HEK293 (cell line): ENCODE results near the gene ASIC1.

Source experiments
- CTCF ChIA-PET: fragments of 350-600 bp; formaldehyde crosslinking; extraction: SDS; loops from one replicate; lab custom pipeline; 2021; ENCODE audit warnings: antibody characterized with exemption; lab: Yijun Ruan, JAX
- POLR2A ChIA-PET: fragments of 300-600 bp; formaldehyde crosslinking; extraction: SDS; loops from one replicate; lab custom pipeline; 2020; ENCODE audit warnings: antibody characterized with exemption, inconsistent platforms; lab: Yijun Ruan, JAX
- H3K27ac ChIP-seq: fragments of 200-500 bp; sonication (Bioruptor generic); 2 replicates; pipeline ENCODE4 v1.5.1; 2014; ENCODE audit warnings: low read depth, low read length, control low read depth, inconsistent platforms; ENCODE audit errors: extremely low read depth
- H3K36me3 ChIP-seq, 2 experiments: fragments of 200-500 bp in 1 of 2; sonication (Bioruptor generic) in 1 of 2; 1 replicate in 1 of 2; 2 replicates in 1 of 2; pipeline ENCODE4 v1.5.1; 2014 to 2017; ENCODE audit warnings: inconsistent platforms in 2 of 2, low read length in 2 of 2; ENCODE audit not compliant: control insufficient read depth in 2 of 2, insufficient read depth in 1 of 2
- H3K4me1 ChIP-seq: fragments of 200-500 bp; sonication (Bioruptor generic); 2 replicates; pipeline ENCODE4 v1.5.1; 2014; ENCODE audit warnings: mild to moderate bottlenecking, low read length, inconsistent platforms; ENCODE audit not compliant: control insufficient read depth, insufficient read depth
- H3K4me3 ChIP-seq: 2 replicates; pipeline ENCODE4 v1.5.1; 2011; ENCODE audit warnings: low read depth, mild to moderate bottlenecking, control low read depth, low read length, moderate library complexity
- H3K9me3 ChIP-seq: fragments of 200-500 bp; sonication (Bioruptor generic); 2 replicates; pipeline ENCODE4 v1.5.1; 2014; ENCODE audit warnings: low read depth, low read length, inconsistent platforms; ENCODE audit not compliant: control insufficient read depth, insufficient read depth
- HOXA7 ChIP-seq: sonication (generic); formaldehyde crosslinking; IDR thresholded peaks from 2 replicates; pipeline ENCODE4 v1.8.1; 2022; ENCODE audit warnings: missing genetic modification reagents, borderline replicate concordance
- IKZF3 ChIP-seq: fragments of 450-650 bp; IDR thresholded peaks from 2 replicates; pipeline ENCODE4 v1.5.0; 2018; ENCODE audit warnings: missing biosample characterization, mild to moderate bottlenecking, missing genetic modification characterization, moderate library complexity
- KLF8 ChIP-seq: fragments of 450-650 bp; formaldehyde crosslinking; IDR thresholded peaks from 2 replicates; pipeline ENCODE4 v1.5.1; 2016; ENCODE audit warnings: missing biosample characterization, missing genetic modification characterization
- MZF1 ChIP-seq: fragments of 450-650 bp; formaldehyde crosslinking; IDR thresholded peaks from 2 replicates; pipeline ENCODE4 v1.5.1; 2017; ENCODE audit warnings: missing biosample characterization, missing genetic modification characterization, borderline replicate concordance
- OSR2 ChIP-seq: fragments of 450-650 bp; formaldehyde crosslinking; IDR thresholded peaks from 2 replicates; pipeline ENCODE4 v1.5.1; 2016; ENCODE audit warnings: missing biosample characterization, missing genetic modification characterization
- SCRT1 ChIP-seq: fragments of 450-650 bp; formaldehyde crosslinking; IDR thresholded peaks from 2 replicates; pipeline ENCODE4 v1.5.1; 2016; ENCODE audit warnings: missing biosample characterization, missing genetic modification characterization, borderline replicate concordance
- SP7 ChIP-seq: fragments of 450-650 bp; formaldehyde crosslinking; IDR thresholded peaks from 2 replicates; pipeline ENCODE4 v1.5.1; 2016; ENCODE audit warnings: missing biosample characterization, missing genetic modification characterization
- ZBTB1 ChIP-seq: fragments of 450-650 bp; formaldehyde crosslinking; IDR thresholded peaks from 2 replicates; pipeline ENCODE4 v1.5.1; 2016; ENCODE audit warnings: missing biosample characterization, missing genetic modification characterization
- ZBTB21 ChIP-seq: fragments of 450-650 bp; formaldehyde crosslinking; IDR thresholded peaks from 2 replicates; pipeline ENCODE4 v1.5.1; 2017; ENCODE audit warnings: missing biosample characterization, missing genetic modification characterization
- ZFP37 ChIP-seq: fragments of 450-650 bp; formaldehyde crosslinking; IDR thresholded peaks from 2 replicates; pipeline ENCODE4 v1.5.1; 2016; ENCODE audit warnings: missing biosample characterization, missing genetic modification characterization
- ZFP41 ChIP-seq: fragments of 450-650 bp; formaldehyde crosslinking; IDR thresholded peaks from 2 replicates; pipeline ENCODE4 v1.5.1; 2016; ENCODE audit warnings: missing biosample characterization, missing genetic modification characterization, borderline replicate concordance
- ZNF175 ChIP-seq: fragments of 450-650 bp; formaldehyde crosslinking; IDR thresholded peaks from 2 replicates; pipeline ENCODE4 v1.5.1; 2016; ENCODE audit warnings: missing biosample characterization, missing genetic modification characterization
- ZNF184 ChIP-seq: fragments of 450-650 bp; IDR thresholded peaks from 2 replicates; pipeline ENCODE4 v1.5.1; 2018; ENCODE audit warnings: missing biosample characterization, mild to moderate bottlenecking, missing genetic modification characterization
- ZNF211 ChIP-seq: fragments of 450-650 bp; formaldehyde crosslinking; IDR thresholded peaks from 2 replicates; pipeline ENCODE4 v1.5.1; 2016; ENCODE audit warnings: low read depth, missing biosample characterization, missing genetic modification characterization
- ZNF24 ChIP-seq: fragments of 450-650 bp; formaldehyde crosslinking; IDR thresholded peaks from 2 replicates; pipeline ENCODE4 v1.5.1; 2016; ENCODE audit warnings: missing biosample characterization, missing genetic modification characterization
- ZNF248 ChIP-seq: fragments of 450-650 bp; formaldehyde crosslinking; IDR thresholded peaks from 2 replicates; pipeline ENCODE4 v1.5.1; 2017; ENCODE audit warnings: missing biosample characterization, missing genetic modification characterization
- ZNF366 ChIP-seq: fragments of 450-650 bp; formaldehyde crosslinking; conservative IDR thresholded peaks from 2 replicates; pipeline ENCODE4 v1.5.1; 2016; ENCODE audit warnings: missing biosample characterization, missing genetic modification characterization
- ZNF416 ChIP-seq: fragments of 450-650 bp; formaldehyde crosslinking; IDR thresholded peaks from 2 replicates; pipeline ENCODE4 v1.5.1; 2016; ENCODE audit warnings: missing biosample characterization, missing genetic modification characterization
- ZNF549 ChIP-seq: fragments of 450-650 bp; IDR thresholded peaks from 2 replicates; pipeline ENCODE4 v1.5.1; 2018; ENCODE audit warnings: missing biosample characterization, missing genetic modification characterization, mild to moderate bottlenecking, inconsistent platforms, moderate library complexity
- ZNF561 ChIP-seq: fragments of 450-650 bp; IDR thresholded peaks from 2 replicates; pipeline ENCODE4 v1.5.1; 2018; ENCODE audit warnings: missing biosample characterization, missing genetic modification characterization, borderline replicate concordance
- ZNF600 ChIP-seq: fragments of 450-650 bp; formaldehyde crosslinking; IDR thresholded peaks from 2 replicates; pipeline ENCODE4 v1.5.1; 2016; ENCODE audit warnings: missing biosample characterization, missing genetic modification characterization
- ZNF621 ChIP-seq: fragments of 450-650 bp; formaldehyde crosslinking; IDR thresholded peaks from 2 replicates; pipeline ENCODE4 v1.5.1; 2017; ENCODE audit warnings: missing biosample characterization, missing genetic modification characterization
- ZNF629 ChIP-seq: fragments of 450-650 bp; formaldehyde crosslinking; IDR thresholded peaks from 2 replicates; pipeline ENCODE4 v1.5.1; 2017; ENCODE audit warnings: missing biosample characterization, missing genetic modification characterization
- ZNF658 ChIP-seq: fragments of 450-650 bp; formaldehyde crosslinking; IDR thresholded peaks from 2 replicates; pipeline ENCODE4; 2016; ENCODE audit warnings: missing biosample characterization, missing genetic modification characterization
- ZNF670 ChIP-seq: fragments of 450-650 bp; formaldehyde crosslinking; IDR thresholded peaks from 2 replicates; pipeline ENCODE4 v1.5.1; 2016; ENCODE audit warnings: missing biosample characterization, missing genetic modification characterization, low read depth
- ZNF777 ChIP-seq: fragments of 450-650 bp; formaldehyde crosslinking; IDR thresholded peaks from 2 replicates; pipeline ENCODE4 v1.5.1; 2017; ENCODE audit warnings: missing biosample characterization, missing genetic modification characterization, borderline replicate concordance
- ZXDB ChIP-seq: fragments of 450-650 bp; formaldehyde crosslinking; IDR thresholded peaks from 2 replicates; pipeline ENCODE4 v1.5.1; 2016; ENCODE audit warnings: missing biosample characterization, missing genetic modification characterization
- TF ChIP-seq, protein P1 (sequence below): fragments of 450-650 bp; formaldehyde crosslinking; IDR thresholded peaks from 2 replicates; pipeline ENCODE4 v1.5.1; 2016; ENCODE audit warnings: missing biosample characterization, missing genetic modification characterization, low read depth
- TF ChIP-seq, protein P2 (sequence below): fragments of 450-650 bp; formaldehyde crosslinking; IDR thresholded peaks from 2 replicates; pipeline ENCODE4 v1.5.1; 2017; ENCODE audit warnings: missing biosample characterization, missing genetic modification characterization

ASIC1 gene

DNA sequence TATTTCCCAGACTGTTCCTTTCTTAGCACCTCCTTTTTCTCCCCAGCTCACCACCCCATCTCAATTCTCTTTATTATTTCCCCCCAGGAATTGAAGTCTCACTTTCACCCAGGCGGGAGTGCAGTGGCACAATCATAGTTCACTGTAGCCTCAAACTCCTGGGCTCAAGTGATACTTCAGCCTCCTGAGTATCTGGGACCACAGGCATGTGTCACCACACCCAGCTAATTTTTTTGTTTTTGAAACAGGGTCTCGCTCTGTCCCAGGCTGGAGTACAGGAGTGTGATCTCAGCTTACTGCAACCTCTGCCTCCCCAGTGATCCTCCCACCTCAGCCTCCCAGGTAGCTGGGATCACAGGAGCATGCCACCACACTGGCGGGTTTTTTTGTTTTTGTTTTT lies 43.1 kb upstream of the ASIC1 start (continued):
- TF ChIP-seq ZXDB (tag by site-specific recombination) (no peak), ZNF24 (tag by site-specific recombination) (no peak), ZNF416 (tag by site-specific recombination) (no peak)

DNA sequence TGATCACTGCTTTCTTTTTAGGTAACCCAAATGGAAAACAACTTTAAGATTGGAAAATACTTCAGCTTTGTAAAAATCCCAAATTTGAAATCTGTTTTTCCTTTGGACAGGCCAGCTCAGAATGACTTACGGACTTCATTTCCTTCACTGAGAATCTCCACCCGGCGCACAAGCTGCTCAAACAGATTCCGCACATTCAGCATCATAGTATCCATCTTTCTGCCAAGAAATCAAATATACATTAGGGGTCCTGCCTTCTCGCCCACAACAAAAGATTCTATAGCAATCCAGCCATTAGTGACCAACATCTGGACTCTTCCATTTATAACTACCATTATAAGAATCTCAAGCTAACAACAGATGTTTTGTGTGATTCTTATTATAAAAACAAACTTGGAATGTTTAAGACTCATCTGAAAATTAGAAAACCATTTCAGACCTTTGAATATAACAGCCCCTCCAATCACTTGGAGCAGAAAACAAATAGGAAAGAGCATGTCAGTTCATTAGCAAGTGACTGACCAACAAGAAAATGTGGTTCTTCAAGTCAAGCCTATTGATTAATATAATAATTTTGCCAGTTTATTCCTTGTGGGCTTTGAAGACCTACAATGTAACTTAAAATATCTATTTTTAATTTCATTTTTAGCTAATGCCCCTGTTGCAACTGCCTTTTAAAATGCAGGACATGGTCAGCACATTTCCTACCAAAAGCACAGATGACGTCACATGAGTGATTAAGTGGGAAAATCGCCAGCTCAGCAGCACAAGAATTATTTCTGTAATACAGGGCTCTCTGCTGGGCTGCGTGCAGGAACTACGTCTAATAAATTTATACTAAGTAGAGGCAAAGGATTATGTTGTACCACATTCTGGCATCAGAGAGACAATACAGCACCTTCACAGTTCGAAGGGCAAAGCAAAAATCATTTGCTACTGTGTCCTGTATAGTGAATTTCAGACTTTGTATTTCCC lies 40.6 kb upstream of the ASIC1 start:
- ChIA-PET POLR2A (interaction anchor here (1.9 kb wide), 1 partner anchor 8 kb away, joined by 5 read pairs; the partner anchor contains the start of gene RACGAP1), CTCF (interaction anchor here (0.6 to 5.6 kb wide), 7 partner anchors 20 to 260 kb away, joined by 3 to 23 read pairs (median 6); no protein-coding TSS in a partner anchor)
- no peak overlapping the region for H3K4me3 ChIP-seq
- H3K27ac ChIP-seq, result peak overlapping the region; percentile 13; the same call in 1 of the 2 replicates
- H3K36me3 ChIP-seq, result peaks cover 28 to 41% of the 10 kb centered on the region in 2 experiments
- H3K9me3 ChIP-seq, result no peaks in the 10 kb centered on the region
- H3K4me1 ChIP-seq, result peaks cover 12% of the 10 kb centered on the region
- TF ChIP-seq ZNF248 (tag by site-specific recombination) (no peak), SCRT1 (tag by site-specific recombination) (no peak), ZNF670 (tag by site-specific recombination) (no peak), OSR2 (tag by site-specific recombination) (no peak), ZFP37 (tag by site-specific recombination) (no peak), ZFP41 (no peak), MZF1 (tag by site-specific recombination) (no peak), ZNF658 (no peak), ZBTB1 (no peak), ZNF629 (peak; percentile 76; the same call in 1 of the 2 replicates), ZNF366 (tag by site-specific recombination) (no peak), ZNF549 (no peak), HOXA7 (CRISPR knock-in tag) (no peak), KLF8 (tag by site-specific recombination) (no peak), ZNF600 (tag by site-specific recombination) (0 out of 2 replicates have a peak, but pooled peaks have one; percentile 21), ZNF175 (tag by site-specific recombination) (no peak), ZNF621 (tag by site-specific recombination) (no peak), ZNF211 (tag by site-specific recombination) (no peak), ZNF561 (tag by site-specific recombination) (no peak), ZNF184 (tag by site-specific recombination) (no peak), ZNF777 (tag by site-specific recombination) (no peak), IKZF3 (no peak), ZBTB21 (tag by site-specific recombination) (peak; percentile 75), SP7 (tag by site-specific recombination) (no peak)
- TF ChIP-seq, protein P1, sequence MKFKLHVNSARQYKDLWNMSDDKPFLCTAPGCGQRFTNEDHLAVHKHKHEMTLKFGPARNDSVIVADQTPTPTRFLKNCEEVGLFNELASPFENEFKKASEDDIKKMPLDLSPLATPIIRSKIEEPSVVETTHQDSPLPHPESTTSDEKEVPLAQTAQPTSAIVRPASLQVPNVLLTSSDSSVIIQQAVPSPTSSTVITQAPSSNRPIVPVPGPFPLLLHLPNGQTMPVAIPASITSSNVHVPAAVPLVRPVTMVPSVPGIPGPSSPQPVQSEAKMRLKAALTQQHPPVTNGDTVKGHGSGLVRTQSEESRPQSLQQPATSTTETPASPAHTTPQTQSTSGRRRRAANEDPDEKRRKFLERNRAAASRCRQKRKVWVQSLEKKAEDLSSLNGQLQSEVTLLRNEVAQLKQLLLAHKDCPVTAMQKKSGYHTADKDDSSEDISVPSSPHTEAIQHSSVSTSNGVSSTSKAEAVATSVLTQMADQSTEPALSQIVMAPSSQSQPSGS (tag by site-specific recombination), result peak; percentile 93
- TF ChIP-seq, protein P2, sequence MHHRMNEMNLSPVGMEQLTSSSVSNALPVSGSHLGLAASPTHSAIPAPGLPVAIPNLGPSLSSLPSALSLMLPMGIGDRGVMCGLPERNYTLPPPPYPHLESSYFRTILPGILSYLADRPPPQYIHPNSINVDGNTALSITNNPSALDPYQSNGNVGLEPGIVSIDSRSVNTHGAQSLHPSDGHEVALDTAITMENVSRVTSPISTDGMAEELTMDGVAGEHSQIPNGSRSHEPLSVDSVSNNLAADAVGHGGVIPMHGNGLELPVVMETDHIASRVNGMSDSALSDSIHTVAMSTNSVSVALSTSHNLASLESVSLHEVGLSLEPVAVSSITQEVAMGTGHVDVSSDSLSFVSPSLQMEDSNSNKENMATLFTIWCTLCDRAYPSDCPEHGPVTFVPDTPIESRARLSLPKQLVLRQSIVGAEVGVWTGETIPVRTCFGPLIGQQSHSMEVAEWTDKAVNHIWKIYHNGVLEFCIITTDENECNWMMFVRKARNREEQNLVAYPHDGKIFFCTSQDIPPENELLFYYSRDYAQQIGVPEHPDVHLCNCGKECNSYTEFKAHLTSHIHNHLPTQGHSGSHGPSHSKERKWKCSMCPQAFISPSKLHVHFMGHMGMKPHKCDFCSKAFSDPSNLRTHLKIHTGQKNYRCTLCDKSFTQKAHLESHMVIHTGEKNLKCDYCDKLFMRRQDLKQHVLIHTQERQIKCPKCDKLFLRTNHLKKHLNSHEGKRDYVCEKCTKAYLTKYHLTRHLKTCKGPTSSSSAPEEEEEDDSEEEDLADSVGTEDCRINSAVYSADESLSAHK, result no peak
